ENCODE measurements around the gene MOGAT3. TPM values are rescaled to one million over a fixed set of nuclear protein-coding genes. Genes with fewer than 3 reads are reported as not detected.

Gene MOGAT3
- total RNA-seq, 2 donors from 2014 or later: not detected

- H3K27ac ChIP-seq: no peak overlapping the region
Observed at GRCh38 chr7:101156866-101157589, 43.8 kb downstream of the MOGAT3 start.

GRCh38 chr7:101156277-101156676 lies 44.6 kb downstream of the MOGAT3 start:
- Histone ChIP-seq H3K27me3 (no peaks in the 10 kb centered on the region), H3K27ac (no peak overlapping the region), H3K4me1 (peaks cover 0 to 17% of the 10 kb centered on the region in 2 donors), H3K36me3 (peaks cover 24% of the 10 kb centered on the region), H3K9me3 (no peaks in the 10 kb centered on the region), H3K4me3 (no peak overlapping the region)
- DNase-seq (ENCODE audit: low spot score): no peak
- no peak for TF ChIP-seq CTCF (IDR thresholded peaks at IDR 0.05)

More at GRCh38 chr7:101156866-101157589, 43.8 kb downstream of the MOGAT3 start:
- Histone ChIP-seq H3K27me3 (peaks cover 0 to under 1% of the 10 kb centered on the region in 2 donors), H3K9me3 (no peaks in the 10 kb centered on the region), H3K4me3 (no peak overlapping the region), H3K36me3 (peaks cover 24% of the 10 kb centered on the region), H3K4me1 (peaks cover 0 to 17% of the 10 kb centered on the region in 2 donors)
- TF ChIP-seq CTCF (IDR thresholded peaks at IDR 0.05): no peak
- no peak for DNase-seq (ENCODE audit: low spot score)

- H3K36me3 ChIP-seq: peaks cover 23% of the 10 kb centered on the region
- no peak for DNase-seq (ENCODE audit: low spot score)
- no peaks in the 10 kb centered on the region for H3K9me3 ChIP-seq
- peaks cover 0 to 17% of the 10 kb centered on the region in 2 donors for H3K4me1 ChIP-seq
- H3K27ac ChIP-seq: no peak overlapping the region
- no peak for TF ChIP-seq CTCF (IDR thresholded peaks at IDR 0.05)
- no peaks in the 10 kb centered on the region for H3K27me3 ChIP-seq
- H3K4me3 ChIP-seq: peak overlapping the region; percentile 95
Observed at GRCh38 chr7:101155303-101155702, 45.5 kb downstream of the MOGAT3 start.

- H3K27me3 ChIP-seq: no peaks in the 10 kb centered on the region
- DNase-seq (ENCODE audit: low spot score): no peak
- no peaks in the 10 kb centered on the region for H3K9me3 ChIP-seq
- peak overlapping the region; percentile 12 to 71 for H3K27ac ChIP-seq
- TF ChIP-seq CTCF (IDR thresholded peaks at IDR 0.05): no peak
- H3K4me1 ChIP-seq: peaks cover 0 to 17% of the 10 kb centered on the region in 2 donors
- peaks cover 20% of the 10 kb centered on the region for H3K36me3 ChIP-seq
- peak overlapping the region; percentile 95 for H3K4me3 ChIP-seq
Observed at GRCh38 chr7:101154693-101155102, 46.1 kb downstream of the MOGAT3 start.

GRCh38 chr7:101153969-101154692 lies 46.7 kb downstream of the MOGAT3 start, which contains the start of gene AP1S1:
Gene AP1S1 (plus strand): TSS chr7:101154476. CDS start chr7:101154515, 39 bp downstream.
- Histone ChIP-seq H3K36me3 (peaks cover 14% of the 10 kb centered on the region), H3K9me3 (no peaks in the 10 kb centered on the region), H3K4me3 (peak within 1 kb of the TSS; percentile 95), H3K27ac (peak within 1 kb of the TSS; percentile 12 to 71), H3K4me1 (peaks cover 0 to 17% of the 10 kb centered on the region in 2 donors), H3K27me3 (no peaks in the 10 kb centered on the region)
- TF ChIP-seq CTCF (IDR thresholded peaks at IDR 0.05): no peak
- peak; percentile 85 for DNase-seq (ENCODE audit: low spot score)

Data from right atrium auricular region (tissue), 2 donors.